ENCODE measurements around the gene AP2A2. TPM values are rescaled to one million over a fixed set of nuclear protein-coding genes. Genes with fewer than 3 reads are reported as not detected.

AP2A2 gene
- total and polyA plus RNA-seq, 2 of the 4 experiments (the other 2 are of a cell fraction), result 19.9 to 49.0 TPM

DNA sequence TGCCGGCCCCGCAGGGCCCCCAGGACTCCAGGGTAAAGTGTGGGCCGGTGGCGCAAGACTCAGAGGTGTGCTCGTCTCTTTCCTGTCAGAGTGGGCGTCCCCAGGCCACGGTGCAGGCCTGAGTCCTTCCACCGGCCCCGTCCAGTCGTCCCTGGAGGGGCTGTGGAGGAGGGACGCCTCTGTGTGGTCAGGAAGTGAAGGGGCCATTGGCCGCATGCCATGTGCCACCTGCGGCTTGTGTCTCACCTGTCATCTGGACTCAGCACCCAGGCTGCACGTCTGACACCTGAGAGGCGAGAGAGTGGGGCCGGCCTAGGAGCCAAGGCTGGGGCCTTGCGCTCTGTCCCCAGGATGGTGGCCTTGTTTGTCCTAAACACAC lies 85.6 kb downstream of the AP2A2 start:
- ATAC-seq (ENCODE audit: low read depth) (no peak), DNase-seq (no peak)
- Histone ChIP-seq H4K91ac (ENCODE audit: insufficient read depth, low read depth, low read length) (no peak overlapping the region), H2BK20ac (ENCODE audit: low read depth, low read length) (no peak overlapping the region), H4K5ac (ENCODE audit: low read depth, low read length) (no peak overlapping the region), H2BK15ac (ENCODE audit: low read depth, low read length) (no peak overlapping the region), H3K56ac (ENCODE audit: extremely low read depth, insufficient read depth, low read length) (no peak overlapping the region), H4K20me1 (ENCODE audit: insufficient read depth, low read length) (no peaks in the 10 kb centered on the region), H3K4me3 (ENCODE audit: insufficient read depth, low read depth, low read length) (no peak overlapping the region), H2BK120ac (ENCODE audit: low read depth, low read length) (no peak overlapping the region), H2AFZ (replicated peaks; ENCODE audit: low read length, poor library complexity) (no peak overlapping the region), H3K9ac (ENCODE audit: low read depth, low read length) (no peak overlapping the region), H3K27ac (ENCODE audit: insufficient read depth, low read length) (no peak overlapping the region), H2AK9ac (replicated peaks; ENCODE audit: low read depth, low read length, poor library complexity) (no peak overlapping the region), H3K4me1 (ENCODE audit: control insufficient read depth, insufficient read depth, low read length) (no peaks in the 10 kb centered on the region), H3K23ac (ENCODE audit: low read depth, low read length) (no peak overlapping the region), H4K8ac (ENCODE audit: low read depth in 2 of 2, low read length in 2 of 2) (no peak overlapping the region), H2BK5ac (ENCODE audit: low read depth, low read length, poor library complexity, severe bottlenecking) (no peak overlapping the region), H3K27me3 (ENCODE audit: control insufficient read depth, insufficient read depth, low read length) (no peaks in the 10 kb centered on the region), H3K9me3 (ENCODE audit: control insufficient read depth, insufficient read depth, low read length) (no peaks in the 10 kb centered on the region), H3K9me1 (ENCODE audit: insufficient read depth, low read length) (peaks cover 9% of the 10 kb centered on the region; the same call in 1 of the 2 replicates), H3K36me3 (ENCODE audit: control insufficient read depth, insufficient read depth, low read length) (peaks cover 49% of the 10 kb centered on the region), H3K79me1 (ENCODE audit: low read depth in 1 of 2, low read length in 2 of 2) (0 out of 4 replicates have a peak, but pooled peaks cover 0 to under 1% of the 10 kb centered on the region in 2 experiments), H3K4me2 (ENCODE audit: low read depth, low read length) (no peak overlapping the region), H3K18ac (ENCODE audit: low read depth, low read length) (no peak overlapping the region), H3K4ac (ENCODE audit: low read depth, low read length) (no peak overlapping the region), H3K14ac (replicated peaks; ENCODE audit: low read depth, low read length) (no peak overlapping the region), H2AK5ac (ENCODE audit: low read depth, low read length) (no peak overlapping the region)
- dilution Hi-C loops (cut with HindIII; ENCODE audit: low sequenced_read_pairs, unreplicated experiment), result no loop called here
- CTCF ChIA-PET, result no interaction called here
- no TSS peak for BruUV-seq (replicated peaks)
- POLR2A ChIA-PET (ENCODE audit: unreplicated experiment), result no interaction called here
- in situ Hi-C loops (cut with MboI; ENCODE audit: low sequenced_read_pairs), result no loop called here
- intact Hi-C loops (cut with micrococcal nuclease), result no loop called here
- TF ChIP-seq POLR2A (IDR thresholded peaks at IDR 0.05; ENCODE audit: low read depth, low read length), result no peak
- TF ChIP-seq MXI1 (IDR thresholded peaks at IDR 0.05; ENCODE audit: borderline replicate concordance, low read depth, low read length), result no peak
- TF ChIP-seq CEBPB (IDR thresholded peaks at IDR 0.05; ENCODE audit: low read depth, low read length), result no peak
- TF ChIP-seq RFX5 (IDR thresholded peaks at IDR 0.05; ENCODE audit: low read depth, low read length), result no peak
- no peak for TF ChIP-seq MAZ (IDR thresholded peaks at IDR 0.05; ENCODE audit: borderline replicate concordance, low read depth, low read length)
- TF ChIP-seq, protein P1, sequence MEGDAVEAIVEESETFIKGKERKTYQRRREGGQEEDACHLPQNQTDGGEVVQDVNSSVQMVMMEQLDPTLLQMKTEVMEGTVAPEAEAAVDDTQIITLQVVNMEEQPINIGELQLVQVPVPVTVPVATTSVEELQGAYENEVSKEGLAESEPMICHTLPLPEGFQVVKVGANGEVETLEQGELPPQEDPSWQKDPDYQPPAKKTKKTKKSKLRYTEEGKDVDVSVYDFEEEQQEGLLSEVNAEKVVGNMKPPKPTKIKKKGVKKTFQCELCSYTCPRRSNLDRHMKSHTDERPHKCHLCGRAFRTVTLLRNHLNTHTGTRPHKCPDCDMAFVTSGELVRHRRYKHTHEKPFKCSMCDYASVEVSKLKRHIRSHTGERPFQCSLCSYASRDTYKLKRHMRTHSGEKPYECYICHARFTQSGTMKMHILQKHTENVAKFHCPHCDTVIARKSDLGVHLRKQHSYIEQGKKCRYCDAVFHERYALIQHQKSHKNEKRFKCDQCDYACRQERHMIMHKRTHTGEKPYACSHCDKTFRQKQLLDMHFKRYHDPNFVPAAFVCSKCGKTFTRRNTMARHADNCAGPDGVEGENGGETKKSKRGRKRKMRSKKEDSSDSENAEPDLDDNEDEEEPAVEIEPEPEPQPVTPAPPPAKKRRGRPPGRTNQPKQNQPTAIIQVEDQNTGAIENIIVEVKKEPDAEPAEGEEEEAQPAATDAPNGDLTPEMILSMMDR (conservative IDR thresholded peaks at IDR 0.05; ENCODE audit: low read depth, low read length), result no peak
- TF ChIP-seq BHLHE40 (IDR thresholded peaks at IDR 0.05; ENCODE audit: low read depth, low read length), result no peak
- no peak for TF ChIP-seq SMC3 (IDR thresholded peaks at IDR 0.05; ENCODE audit: low read depth, low read length)
- TF ChIP-seq RAD21 (IDR thresholded peaks at IDR 0.05; ENCODE audit: low read length), result no peak
- no peak for TF ChIP-seq MAFK (IDR thresholded peaks at IDR 0.05; ENCODE audit: low read depth, low read length)
- TF ChIP-seq, protein P2, sequence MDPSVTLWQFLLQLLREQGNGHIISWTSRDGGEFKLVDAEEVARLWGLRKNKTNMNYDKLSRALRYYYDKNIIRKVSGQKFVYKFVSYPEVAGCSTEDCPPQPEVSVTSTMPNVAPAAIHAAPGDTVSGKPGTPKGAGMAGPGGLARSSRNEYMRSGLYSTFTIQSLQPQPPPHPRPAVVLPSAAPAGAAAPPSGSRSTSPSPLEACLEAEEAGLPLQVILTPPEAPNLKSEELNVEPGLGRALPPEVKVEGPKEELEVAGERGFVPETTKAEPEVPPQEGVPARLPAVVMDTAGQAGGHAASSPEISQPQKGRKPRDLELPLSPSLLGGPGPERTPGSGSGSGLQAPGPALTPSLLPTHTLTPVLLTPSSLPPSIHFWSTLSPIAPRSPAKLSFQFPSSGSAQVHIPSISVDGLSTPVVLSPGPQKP (IDR thresholded peaks at IDR 0.05; ENCODE audit: borderline replicate concordance, low read depth, low read length), result no peak
- TF ChIP-seq NFE2L2 (IDR thresholded peaks at IDR 0.05; ENCODE audit: low read depth, low read length), result no peak
- TF ChIP-seq CHD1 (IDR thresholded peaks at IDR 0.05; ENCODE audit: low read depth, low read length), result no peak
- TF ChIP-seq, protein P3, sequence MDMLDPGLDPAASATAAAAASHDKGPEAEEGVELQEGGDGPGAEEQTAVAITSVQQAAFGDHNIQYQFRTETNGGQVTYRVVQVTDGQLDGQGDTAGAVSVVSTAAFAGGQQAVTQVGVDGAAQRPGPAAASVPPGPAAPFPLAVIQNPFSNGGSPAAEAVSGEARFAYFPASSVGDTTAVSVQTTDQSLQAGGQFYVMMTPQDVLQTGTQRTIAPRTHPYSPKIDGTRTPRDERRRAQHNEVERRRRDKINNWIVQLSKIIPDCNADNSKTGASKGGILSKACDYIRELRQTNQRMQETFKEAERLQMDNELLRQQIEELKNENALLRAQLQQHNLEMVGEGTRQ (IDR thresholded peaks at IDR 0.05; ENCODE audit: low read depth, low read length), result no peak
- 93% methylated on average over 10 of the region's 17 CpGs; no CpG with 5 or more reads in 1 of the 2 experiments for WGBS, 2 experiments (ENCODE audit: extremely low coverage in 2 of 2, insufficient read length in 1 of 2)

Data from IMR-90 (cell line).